Measurements from ENCODE around the gene CRTC2.

DNA sequence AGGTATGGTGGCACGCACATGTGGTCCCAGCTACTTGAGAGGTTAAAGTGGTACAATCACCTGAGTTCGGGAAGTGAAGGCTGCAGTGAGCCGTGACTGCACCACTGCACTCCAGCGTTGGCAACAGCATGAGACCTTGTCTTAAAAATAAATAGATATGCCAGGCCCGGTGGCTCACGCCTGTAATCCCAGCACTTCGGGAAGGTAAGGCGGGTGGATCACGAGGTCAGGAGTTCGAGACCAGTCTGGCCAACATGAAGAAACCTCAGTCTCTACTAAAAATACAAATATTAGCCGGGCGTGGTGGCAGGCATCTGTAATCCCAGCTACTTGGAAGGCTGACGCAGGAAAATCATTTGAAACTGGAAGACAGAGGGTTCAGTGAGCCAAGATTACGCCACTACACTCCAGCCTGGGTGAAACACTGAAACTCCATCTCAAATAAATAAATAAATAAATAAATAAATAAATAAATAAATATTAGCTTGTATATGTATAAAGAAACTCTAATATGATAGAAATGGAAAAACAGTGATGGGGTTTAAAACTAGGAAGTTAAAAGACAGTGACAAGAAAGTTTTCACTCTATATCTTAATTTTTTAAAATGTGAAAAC is 54.5 kb downstream of the CRTC2 start:
- TF ChIP-seq CTCF (IDR thresholded peaks at IDR 0.05; ENCODE audit: poor library complexity, severe bottlenecking): no peak
- no peak for TF ChIP-seq POLR2AphosphoS5 (IDR thresholded peaks at IDR 0.05)
- no peak for TF ChIP-seq TAF1 (IDR thresholded peaks at IDR 0.05; ENCODE audit: low read depth)
- TF ChIP-seq, protein P1, sequence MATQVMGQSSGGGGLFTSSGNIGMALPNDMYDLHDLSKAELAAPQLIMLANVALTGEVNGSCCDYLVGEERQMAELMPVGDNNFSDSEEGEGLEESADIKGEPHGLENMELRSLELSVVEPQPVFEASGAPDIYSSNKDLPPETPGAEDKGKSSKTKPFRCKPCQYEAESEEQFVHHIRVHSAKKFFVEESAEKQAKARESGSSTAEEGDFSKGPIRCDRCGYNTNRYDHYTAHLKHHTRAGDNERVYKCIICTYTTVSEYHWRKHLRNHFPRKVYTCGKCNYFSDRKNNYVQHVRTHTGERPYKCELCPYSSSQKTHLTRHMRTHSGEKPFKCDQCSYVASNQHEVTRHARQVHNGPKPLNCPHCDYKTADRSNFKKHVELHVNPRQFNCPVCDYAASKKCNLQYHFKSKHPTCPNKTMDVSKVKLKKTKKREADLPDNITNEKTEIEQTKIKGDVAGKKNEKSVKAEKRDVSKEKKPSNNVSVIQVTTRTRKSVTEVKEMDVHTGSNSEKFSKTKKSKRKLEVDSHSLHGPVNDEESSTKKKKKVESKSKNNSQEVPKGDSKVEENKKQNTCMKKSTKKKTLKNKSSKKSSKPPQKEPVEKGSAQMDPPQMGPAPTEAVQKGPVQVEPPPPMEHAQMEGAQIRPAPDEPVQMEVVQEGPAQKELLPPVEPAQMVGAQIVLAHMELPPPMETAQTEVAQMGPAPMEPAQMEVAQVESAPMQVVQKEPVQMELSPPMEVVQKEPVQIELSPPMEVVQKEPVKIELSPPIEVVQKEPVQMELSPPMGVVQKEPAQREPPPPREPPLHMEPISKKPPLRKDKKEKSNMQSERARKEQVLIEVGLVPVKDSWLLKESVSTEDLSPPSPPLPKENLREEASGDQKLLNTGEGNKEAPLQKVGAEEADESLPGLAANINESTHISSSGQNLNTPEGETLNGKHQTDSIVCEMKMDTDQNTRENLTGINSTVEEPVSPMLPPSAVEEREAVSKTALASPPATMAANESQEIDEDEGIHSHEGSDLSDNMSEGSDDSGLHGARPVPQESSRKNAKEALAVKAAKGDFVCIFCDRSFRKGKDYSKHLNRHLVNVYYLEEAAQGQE (IDR thresholded peaks at IDR 0.05; ENCODE audit: borderline replicate concordance): no peak
- no peak for TF ChIP-seq EZH2 (IDR thresholded peaks at IDR 0.05; ENCODE audit: borderline replicate concordance, insufficient read depth, low read length, poor library complexity, severe bottlenecking)
- TF ChIP-seq RAD21 (conservative IDR thresholded peaks at IDR 0.05): no peak
- TF ChIP-seq EP300 (conservative IDR thresholded peaks at IDR 0.05; ENCODE audit: poor library complexity, severe bottlenecking): no peak
- no peak for TF ChIP-seq SMC3 (conservative IDR thresholded peaks at IDR 0.05; ENCODE audit: poor library complexity)
- TF ChIP-seq MXI1 (conservative IDR thresholded peaks at IDR 0.05; ENCODE audit: poor library complexity, severe bottlenecking): no peak

Data from neural cell (in vitro differentiated cells).